Adrenal gland (tissue), 5 donors: ENCODE measurements around the gene VMAC.

Experiments
- POLR2A ChIP-seq, 2 donors: fragments of 450-650 bp; IDR thresholded peaks; one replicate each; pipeline ENCODE4 v1.6.1; 2017; ENCODE audit warnings: antibody characterized with exemption in 2 of 2, mild to moderate bottlenecking in 2 of 2, moderate library complexity in 1 of 2
- TF ChIP-seq, protein P1 (sequence below), 6 experiments: fragments of 450-650 bp in 4 of 6; fragments of 200-600 bp in 2 of 6; sonication (generic) in 1 of 6; IDR thresholded peaks; 1 replicate in 5 of 6; 2 replicates in 1 of 6; pipeline versions ENCODE4 v1.5.1 to v1.8.0; 2016 to 2021; ENCODE audit warnings: antibody characterized with exemption in 6 of 6, mild to moderate bottlenecking in 2 of 6, moderate library complexity in 1 of 6
- donor health status: DM: no; HTN: no; CAD: no.

GRCh38 chr19:5956323-5956722 is 51.7 kb downstream of the VMAC start:
- TF ChIP-seq POLR2A (IDR thresholded peaks at IDR 0.05), result no peak
- TF ChIP-seq, protein P1, sequence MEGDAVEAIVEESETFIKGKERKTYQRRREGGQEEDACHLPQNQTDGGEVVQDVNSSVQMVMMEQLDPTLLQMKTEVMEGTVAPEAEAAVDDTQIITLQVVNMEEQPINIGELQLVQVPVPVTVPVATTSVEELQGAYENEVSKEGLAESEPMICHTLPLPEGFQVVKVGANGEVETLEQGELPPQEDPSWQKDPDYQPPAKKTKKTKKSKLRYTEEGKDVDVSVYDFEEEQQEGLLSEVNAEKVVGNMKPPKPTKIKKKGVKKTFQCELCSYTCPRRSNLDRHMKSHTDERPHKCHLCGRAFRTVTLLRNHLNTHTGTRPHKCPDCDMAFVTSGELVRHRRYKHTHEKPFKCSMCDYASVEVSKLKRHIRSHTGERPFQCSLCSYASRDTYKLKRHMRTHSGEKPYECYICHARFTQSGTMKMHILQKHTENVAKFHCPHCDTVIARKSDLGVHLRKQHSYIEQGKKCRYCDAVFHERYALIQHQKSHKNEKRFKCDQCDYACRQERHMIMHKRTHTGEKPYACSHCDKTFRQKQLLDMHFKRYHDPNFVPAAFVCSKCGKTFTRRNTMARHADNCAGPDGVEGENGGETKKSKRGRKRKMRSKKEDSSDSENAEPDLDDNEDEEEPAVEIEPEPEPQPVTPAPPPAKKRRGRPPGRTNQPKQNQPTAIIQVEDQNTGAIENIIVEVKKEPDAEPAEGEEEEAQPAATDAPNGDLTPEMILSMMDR (IDR thresholded peaks at IDR 0.05), result no peak
